ENCODE results near the gene RAPGEF3. TPM values are rescaled to one million over a fixed set of nuclear protein-coding genes. Genes with fewer than 3 reads are reported as not detected.

RAPGEF3 gene
- total and polyA plus RNA-seq, 8 donors: 10.8 to 28.9 (median 16.5) TPM

DNA sequence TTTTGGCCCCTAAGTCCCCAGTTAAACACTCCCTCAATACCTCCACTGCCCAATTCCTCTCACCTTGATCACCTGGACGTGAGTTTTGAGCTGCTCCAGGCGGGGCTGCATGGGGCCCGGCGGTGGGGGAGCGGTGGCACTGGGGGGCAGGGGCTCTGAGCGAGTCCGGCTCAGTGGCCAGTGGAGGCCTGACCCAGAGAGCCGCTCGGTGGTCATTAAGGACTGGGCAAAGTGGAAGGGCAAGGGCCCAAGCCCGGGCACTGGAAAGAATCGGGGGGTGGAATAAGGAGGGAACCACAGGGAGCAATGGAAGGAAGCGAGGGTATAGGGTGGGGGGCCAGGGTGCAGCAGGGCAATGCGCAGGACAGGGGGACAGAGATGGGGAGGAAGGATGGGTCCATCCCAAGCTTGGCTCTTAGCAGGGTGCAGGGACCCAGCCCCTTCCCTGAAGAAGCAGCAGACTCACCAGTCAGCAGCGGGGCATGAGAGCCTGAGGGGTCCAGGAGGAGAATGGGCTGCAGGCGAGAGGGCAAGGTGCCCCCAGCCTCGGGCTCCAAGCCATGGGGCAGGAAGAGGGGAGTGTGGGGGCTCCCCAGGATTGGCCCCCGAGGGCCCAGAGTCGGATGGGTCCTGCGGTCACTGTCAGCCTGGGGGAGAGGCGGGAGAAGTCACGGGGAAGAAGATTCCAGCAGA, 36.6 kb upstream of the RAPGEF3 start:
- Histone ChIP-seq H3K27ac (no peak overlapping the region), H3K9me3 (no peaks in the 10 kb centered on the region), H3K4me1 (peaks cover 9 to 13% of the 10 kb centered on the region in 2 donors), H3K4me3 (no peak overlapping the region), H3K27me3 (no peaks in the 10 kb centered on the region), H3K36me3 (peaks cover 3 to 88% of the 10 kb centered on the region in 2 donors)
- TF ChIP-seq, protein P1, sequence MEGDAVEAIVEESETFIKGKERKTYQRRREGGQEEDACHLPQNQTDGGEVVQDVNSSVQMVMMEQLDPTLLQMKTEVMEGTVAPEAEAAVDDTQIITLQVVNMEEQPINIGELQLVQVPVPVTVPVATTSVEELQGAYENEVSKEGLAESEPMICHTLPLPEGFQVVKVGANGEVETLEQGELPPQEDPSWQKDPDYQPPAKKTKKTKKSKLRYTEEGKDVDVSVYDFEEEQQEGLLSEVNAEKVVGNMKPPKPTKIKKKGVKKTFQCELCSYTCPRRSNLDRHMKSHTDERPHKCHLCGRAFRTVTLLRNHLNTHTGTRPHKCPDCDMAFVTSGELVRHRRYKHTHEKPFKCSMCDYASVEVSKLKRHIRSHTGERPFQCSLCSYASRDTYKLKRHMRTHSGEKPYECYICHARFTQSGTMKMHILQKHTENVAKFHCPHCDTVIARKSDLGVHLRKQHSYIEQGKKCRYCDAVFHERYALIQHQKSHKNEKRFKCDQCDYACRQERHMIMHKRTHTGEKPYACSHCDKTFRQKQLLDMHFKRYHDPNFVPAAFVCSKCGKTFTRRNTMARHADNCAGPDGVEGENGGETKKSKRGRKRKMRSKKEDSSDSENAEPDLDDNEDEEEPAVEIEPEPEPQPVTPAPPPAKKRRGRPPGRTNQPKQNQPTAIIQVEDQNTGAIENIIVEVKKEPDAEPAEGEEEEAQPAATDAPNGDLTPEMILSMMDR (IDR thresholded peaks at IDR 0.05): no peak
- no peak for DNase-seq
- no peak for ATAC-seq
- intact Hi-C loops (cut with DNase I): loop anchor here in 1 of 2 donors (5.0 kb wide), 1 partner anchor 42 kb away; no protein-coding TSS in a partner anchor

DNA sequence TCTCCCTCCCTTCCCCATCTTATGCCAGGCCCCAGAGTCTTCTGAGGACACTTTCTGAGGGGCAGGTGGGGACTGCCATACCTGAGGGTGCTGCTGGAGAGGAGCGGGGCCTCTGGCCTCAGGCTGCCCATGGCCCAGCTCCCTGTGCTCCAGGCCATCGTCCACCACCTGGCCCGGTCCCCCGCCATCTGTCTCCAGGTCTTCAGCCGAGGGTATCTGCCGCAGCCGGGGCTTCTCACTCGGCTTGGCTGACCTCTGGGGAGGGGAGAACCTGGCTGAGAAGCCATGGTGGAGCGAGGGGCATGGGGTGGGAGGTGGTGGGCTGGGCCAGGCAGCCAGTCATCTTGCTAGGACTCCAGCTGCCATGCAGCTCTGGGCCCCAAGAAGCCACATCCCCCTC, 36.0 kb upstream of the RAPGEF3 start:
- Histone ChIP-seq H3K27ac (no peak overlapping the region), H3K36me3 (peaks cover 3 to 94% of the 10 kb centered on the region in 2 donors), H3K4me3 (no peak overlapping the region), H3K4me1 (peaks cover 3 to 7% of the 10 kb centered on the region in 2 donors), H3K9me3 (no peaks in the 10 kb centered on the region), H3K27me3 (no peaks in the 10 kb centered on the region)
- no peak for ATAC-seq
- no peak for DNase-seq
- intact Hi-C loops (cut with DNase I): loop anchor here in 1 of 2 donors (5.0 kb wide), 1 partner anchor 43 kb away; no protein-coding TSS in a partner anchor
- TF ChIP-seq, protein P1 (IDR thresholded peaks at IDR 0.05): no peak

- no peaks in the 10 kb centered on the region for H3K27me3 ChIP-seq
- no peak for ATAC-seq
- H3K9me3 ChIP-seq: no peaks in the 10 kb centered on the region
- TF ChIP-seq, protein P1 (IDR thresholded peaks at IDR 0.05): no peak
- intact Hi-C loops (cut with DNase I): no loop called here
- peaks cover 3 to 98% of the 10 kb centered on the region in 2 donors for H3K36me3 ChIP-seq
- peak in 1 of 4 donors; percentile 68 for DNase-seq
- H3K4me1 ChIP-seq: no peaks in the 10 kb centered on the region
- no peak overlapping the region for H3K4me3 ChIP-seq
- no peak overlapping the region for H3K27ac ChIP-seq
Observed at GRCh38 chr12:47793015-47793681, 34.5 kb upstream of the RAPGEF3 start.

DNA sequence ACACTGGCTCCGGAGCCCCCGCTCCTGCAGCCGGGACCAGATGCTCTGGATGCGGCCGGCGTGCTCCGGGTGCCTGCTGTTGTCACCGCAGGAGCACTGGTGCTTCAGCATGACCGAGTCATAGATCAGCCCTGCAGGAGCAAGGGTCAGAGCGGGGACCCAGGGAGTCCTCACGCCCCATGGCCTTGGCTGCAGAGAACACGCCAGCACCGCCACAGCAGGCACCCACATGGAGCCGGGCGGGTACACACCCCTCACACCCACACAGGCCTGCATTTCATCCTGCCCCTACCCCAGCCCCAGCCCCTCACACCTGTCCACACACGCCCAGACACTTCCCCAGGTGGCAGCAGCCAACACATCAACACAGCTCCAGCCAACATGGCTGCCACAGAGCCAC, 33.2 kb upstream of the RAPGEF3 start:
- intact Hi-C loops (cut with DNase I): no loop called here

More for the DNA sequence above, 33.2 kb upstream of the RAPGEF3 start:
- Histone ChIP-seq H3K27ac (no peak overlapping the region), H3K4me1 (no peaks in the 10 kb centered on the region), H3K9me3 (no peaks in the 10 kb centered on the region), H3K4me3 (no peak overlapping the region), H3K27me3 (no peaks in the 10 kb centered on the region), H3K36me3 (peaks cover 3 to 100% of the 10 kb centered on the region in 2 donors)
- ATAC-seq: no peak
- DNase-seq: peak in 1 of 4 donors; percentile 68
- TF ChIP-seq, protein P1 (IDR thresholded peaks at IDR 0.05): no peak
